ENCODE measurements around the gene CLCN1.

Gene CLCN1

GRCh38 chr7:143399151-143399550 is 83.2 kb downstream of the CLCN1 start:
- TF ChIP-seq, protein P1, sequence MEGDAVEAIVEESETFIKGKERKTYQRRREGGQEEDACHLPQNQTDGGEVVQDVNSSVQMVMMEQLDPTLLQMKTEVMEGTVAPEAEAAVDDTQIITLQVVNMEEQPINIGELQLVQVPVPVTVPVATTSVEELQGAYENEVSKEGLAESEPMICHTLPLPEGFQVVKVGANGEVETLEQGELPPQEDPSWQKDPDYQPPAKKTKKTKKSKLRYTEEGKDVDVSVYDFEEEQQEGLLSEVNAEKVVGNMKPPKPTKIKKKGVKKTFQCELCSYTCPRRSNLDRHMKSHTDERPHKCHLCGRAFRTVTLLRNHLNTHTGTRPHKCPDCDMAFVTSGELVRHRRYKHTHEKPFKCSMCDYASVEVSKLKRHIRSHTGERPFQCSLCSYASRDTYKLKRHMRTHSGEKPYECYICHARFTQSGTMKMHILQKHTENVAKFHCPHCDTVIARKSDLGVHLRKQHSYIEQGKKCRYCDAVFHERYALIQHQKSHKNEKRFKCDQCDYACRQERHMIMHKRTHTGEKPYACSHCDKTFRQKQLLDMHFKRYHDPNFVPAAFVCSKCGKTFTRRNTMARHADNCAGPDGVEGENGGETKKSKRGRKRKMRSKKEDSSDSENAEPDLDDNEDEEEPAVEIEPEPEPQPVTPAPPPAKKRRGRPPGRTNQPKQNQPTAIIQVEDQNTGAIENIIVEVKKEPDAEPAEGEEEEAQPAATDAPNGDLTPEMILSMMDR (conservative IDR thresholded peaks at IDR 0.05; ENCODE audit: low read depth, low read length): no peak
- H3K36me3 ChIP-seq (ENCODE audit: insufficient read depth): no peaks in the 10 kb centered on the region
- no peak overlapping the region for H3K4me3 ChIP-seq (IDR thresholded peaks at IDR 0.05; ENCODE audit: insufficient read depth, low read depth, low read length)
- H3K27ac ChIP-seq: no peak overlapping the region
- no peaks in the 10 kb centered on the region for H3K79me2 ChIP-seq (ENCODE audit: insufficient read depth, low read depth)
- no peak overlapping the region for H3K9ac ChIP-seq
- no peaks in the 10 kb centered on the region for H3K4me1 ChIP-seq (ENCODE audit: low read depth, poor library complexity, severe bottlenecking)
- H3K27me3 ChIP-seq (ENCODE audit: insufficient read depth, low read depth): no peaks in the 10 kb centered on the region
- no peaks in the 10 kb centered on the region for H4K20me1 ChIP-seq (ENCODE audit: insufficient read depth)
- no peak overlapping the region for H2AFZ ChIP-seq (ENCODE audit: low read depth)
- no peak overlapping the region for H3K4me2 ChIP-seq

- no peaks in the 10 kb centered on the region for H3K4me1 ChIP-seq (ENCODE audit: low read depth, poor library complexity, severe bottlenecking)
- no peaks in the 10 kb centered on the region for H4K20me1 ChIP-seq (ENCODE audit: insufficient read depth)
- no peak overlapping the region for H3K4me3 ChIP-seq (IDR thresholded peaks at IDR 0.05; ENCODE audit: insufficient read depth, low read depth, low read length)
- no peaks in the 10 kb centered on the region for H3K27me3 ChIP-seq (ENCODE audit: insufficient read depth, low read depth)
- H3K27ac ChIP-seq: no peak overlapping the region
- H2AFZ ChIP-seq (ENCODE audit: low read depth): no peak overlapping the region
- TF ChIP-seq, protein P1 (conservative IDR thresholded peaks at IDR 0.05; ENCODE audit: low read depth, low read length): no peak
- H3K36me3 ChIP-seq (ENCODE audit: insufficient read depth): no peaks in the 10 kb centered on the region
- no peak overlapping the region for H3K4me2 ChIP-seq
- H3K9ac ChIP-seq: no peak overlapping the region
- no peaks in the 10 kb centered on the region for H3K79me2 ChIP-seq (ENCODE audit: insufficient read depth, low read depth)
Measured at GRCh38 chr7:143399642-143400041, 83.7 kb downstream of the CLCN1 start.

- H3K4me1 ChIP-seq (ENCODE audit: low read depth, poor library complexity, severe bottlenecking): no peaks in the 10 kb centered on the region
- no peaks in the 10 kb centered on the region for H3K36me3 ChIP-seq (ENCODE audit: insufficient read depth)
- H3K27ac ChIP-seq: no peak overlapping the region
- H3K9ac ChIP-seq: no peak overlapping the region
- no peaks in the 10 kb centered on the region for H4K20me1 ChIP-seq (ENCODE audit: insufficient read depth)
- H3K27me3 ChIP-seq (ENCODE audit: insufficient read depth, low read depth): no peaks in the 10 kb centered on the region
- no peak overlapping the region for H3K4me2 ChIP-seq
- no peak overlapping the region for H2AFZ ChIP-seq (ENCODE audit: low read depth)
- no peaks in the 10 kb centered on the region for H3K79me2 ChIP-seq (ENCODE audit: insufficient read depth, low read depth)
- TF ChIP-seq, protein P1 (conservative IDR thresholded peaks at IDR 0.05; ENCODE audit: low read depth, low read length): no peak
- H3K4me3 ChIP-seq (IDR thresholded peaks at IDR 0.05; ENCODE audit: insufficient read depth, low read depth, low read length): no peak overlapping the region
Measured at GRCh38 chr7:143401265-143401664, 85.4 kb downstream of the CLCN1 start.
